Breast epithelium (tissue), 3 donors: ENCODE results near the gene FOXN4.

Experiments used
- CTCF ChIP-seq, 3 donors: fragments of 450-650 bp; IDR thresholded peaks; one replicate each; pipeline ENCODE4 v1.5.1; 2016 to 2017; ENCODE audit warnings: antibody characterized with exemption in 3 of 3, mild to moderate bottlenecking in 3 of 3, moderate library complexity in 3 of 3
- POLR2A ChIP-seq: fragments of 450-650 bp; IDR thresholded peaks from one replicate; pipeline ENCODE4 v1.6.1; 2016; ENCODE audit warnings: antibody characterized with exemption, mild to moderate bottlenecking, moderate library complexity
- POLR2AphosphoS5 ChIP-seq, 3 donors: sonication (generic); formaldehyde crosslinking; IDR thresholded peaks; one replicate each; pipeline ENCODE4 v1.6.1; 2017; ENCODE audit warnings: antibody characterized with exemption in 3 of 3

GRCh38 chr12:109252799-109253198, 56.3 kb downstream of the FOXN4 start:
- TF ChIP-seq CTCF (IDR thresholded peaks at IDR 0.05) (no peak), POLR2A (no peak), POLR2AphosphoS5 (IDR thresholded peaks at IDR 0.05) (no peak)
